ENCODE results near the gene POLDIP2. TPM values are rescaled to one million over a fixed set of nuclear protein-coding genes. Genes with fewer than 3 reads are reported as not detected.
A peak's percentile ranks its signal among the peaks of the same experiment; 100 is the strongest.

The POLDIP2 gene, protein sequence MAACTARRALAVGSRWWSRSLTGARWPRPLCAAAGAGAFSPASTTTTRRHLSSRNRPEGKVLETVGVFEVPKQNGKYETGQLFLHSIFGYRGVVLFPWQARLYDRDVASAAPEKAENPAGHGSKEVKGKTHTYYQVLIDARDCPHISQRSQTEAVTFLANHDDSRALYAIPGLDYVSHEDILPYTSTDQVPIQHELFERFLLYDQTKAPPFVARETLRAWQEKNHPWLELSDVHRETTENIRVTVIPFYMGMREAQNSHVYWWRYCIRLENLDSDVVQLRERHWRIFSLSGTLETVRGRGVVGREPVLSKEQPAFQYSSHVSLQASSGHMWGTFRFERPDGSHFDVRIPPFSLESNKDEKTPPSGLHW
- total RNA-seq, result 160 TPM
- long read RNA-seq, transcript POLDIP2-201 (11 exons, 2,121 nt), result major isoform, 271 of 286 reads
- long read RNA-seq, partial matches to known transcripts, result 11 of 286 reads
- long read RNA-seq, other reads (novel, unspliced or antisense), result 4 of 286 reads

DNA sequence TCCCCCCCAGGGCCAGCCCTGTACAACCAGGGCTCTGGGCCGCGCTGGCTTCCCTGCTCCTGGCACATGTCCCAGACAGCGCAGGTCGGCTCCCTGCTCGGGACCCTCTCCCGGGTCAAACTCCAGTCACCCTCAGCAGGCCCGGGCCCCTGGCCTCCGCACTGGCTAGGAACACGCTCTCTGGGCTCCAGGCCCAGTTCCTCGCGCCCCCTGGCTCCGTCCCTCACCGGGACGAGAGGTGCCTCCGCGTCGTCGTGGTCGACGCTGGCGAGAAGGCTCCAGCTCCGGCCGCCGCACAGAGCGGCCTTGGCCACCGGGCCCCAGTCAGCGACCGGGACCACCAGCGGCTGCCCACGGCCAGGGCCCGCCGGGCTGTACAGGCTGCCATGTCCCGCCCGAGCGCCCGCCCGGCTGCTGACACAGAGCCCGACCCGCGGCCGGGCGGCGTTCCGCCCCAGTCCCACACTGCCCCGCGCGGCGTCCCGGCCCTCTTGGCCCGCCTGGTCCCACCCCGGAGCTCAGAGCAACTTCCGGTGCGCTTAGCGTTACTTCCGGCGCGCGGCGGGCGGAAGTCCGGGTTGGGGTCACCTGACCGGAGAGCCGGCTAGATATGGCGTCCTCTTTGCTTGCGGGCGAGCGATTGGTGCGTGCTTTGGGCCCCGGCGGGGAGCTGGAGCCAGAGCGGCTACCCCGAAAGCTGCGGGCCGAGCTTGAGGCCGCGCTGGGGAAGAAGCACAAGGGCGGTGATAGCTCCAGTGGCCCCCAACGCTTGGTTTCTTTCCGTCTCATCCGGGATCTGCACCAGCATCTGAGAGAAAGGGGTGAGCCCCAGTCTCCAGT lies at the start of gene POLDIP2:
POLDIP2 (minus strand) TSS at position 467 of the 840 bp plus-strand sequence; CDS start at position 388, 79 bp downstream.
- intact Hi-C loops (cut with DNase I), result loop anchor here (2.0 kb wide), 1 partner anchor 20 kb away; no protein-coding TSS in a partner anchor
- DNase-seq (ENCODE audit: missing footprints), result peak; percentile 98
- peak; percentile 100 for ATAC-seq

DNA sequence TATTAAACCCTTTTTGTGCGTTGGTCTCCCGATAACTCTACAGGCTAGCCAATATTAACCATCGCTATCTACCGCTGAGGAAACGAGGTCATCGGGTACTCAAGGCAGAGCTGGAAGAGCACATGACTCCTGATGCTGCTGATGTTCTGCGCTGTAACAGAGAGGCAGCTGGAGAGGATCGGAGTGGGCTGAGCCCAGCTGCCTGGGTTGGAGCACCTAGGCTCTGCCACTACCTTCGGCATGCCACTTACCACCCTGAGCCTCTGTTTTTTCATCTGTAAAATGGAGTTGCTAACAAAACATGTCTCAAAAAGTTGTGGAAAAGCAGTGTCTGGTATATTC lies 49.1 kb upstream of the POLDIP2 start:
- DNase-seq (ENCODE audit: missing footprints) (no peak), ATAC-seq (peak; percentile 11)
- intact Hi-C loops (cut with DNase I), result no loop called here

DNA sequence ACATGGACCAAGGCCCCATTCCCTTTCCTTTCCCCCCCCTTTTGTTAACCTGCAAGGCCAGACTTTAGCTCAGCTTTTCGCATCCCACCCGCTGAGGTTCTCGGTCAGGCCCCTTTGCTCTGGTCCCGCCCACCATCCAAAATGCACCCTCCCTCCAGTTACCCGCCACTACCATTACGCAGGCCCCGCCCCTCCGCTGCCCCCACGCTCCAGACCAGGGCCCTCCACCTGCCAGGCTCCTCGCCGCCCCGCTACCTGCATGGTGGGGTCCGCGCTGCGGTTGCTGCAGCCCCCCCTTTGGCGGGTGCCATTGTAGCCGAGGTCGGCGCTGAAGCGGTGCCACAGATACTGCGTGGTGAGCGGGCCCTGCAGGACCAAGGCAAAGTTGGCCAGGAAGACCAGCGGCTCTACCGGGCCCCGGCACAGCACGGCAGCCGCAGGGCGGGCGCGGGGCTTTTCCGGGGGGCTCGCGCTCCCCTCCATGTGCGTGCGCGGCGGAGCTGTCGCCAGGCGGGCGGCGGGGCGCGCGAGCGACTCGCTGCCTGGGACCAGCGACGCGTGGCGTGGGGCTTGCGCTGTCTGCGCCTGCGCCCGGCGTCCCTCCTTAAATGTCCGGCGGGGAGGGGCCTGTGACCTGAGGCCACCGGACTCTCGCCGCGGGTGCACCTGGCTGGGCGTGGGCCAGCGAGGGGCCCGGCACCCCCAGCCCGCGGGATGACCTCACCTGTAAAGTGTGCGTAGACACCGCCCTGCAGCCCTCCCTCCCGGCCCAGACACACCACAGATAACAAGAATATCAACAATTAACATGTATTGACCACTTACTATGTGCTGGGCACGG lies 48.5 kb upstream of the POLDIP2 start, which contains the start of gene SLC46A1:
SLC46A1 (minus strand) TSS at position 581 of the 841 bp plus-strand sequence; CDS start at position 483, 98 bp downstream.
- intact Hi-C loops (cut with DNase I), result no loop called here
- peak; percentile 82 for ATAC-seq
- DNase-seq (ENCODE audit: missing footprints), result peak; percentile 82

DNA sequence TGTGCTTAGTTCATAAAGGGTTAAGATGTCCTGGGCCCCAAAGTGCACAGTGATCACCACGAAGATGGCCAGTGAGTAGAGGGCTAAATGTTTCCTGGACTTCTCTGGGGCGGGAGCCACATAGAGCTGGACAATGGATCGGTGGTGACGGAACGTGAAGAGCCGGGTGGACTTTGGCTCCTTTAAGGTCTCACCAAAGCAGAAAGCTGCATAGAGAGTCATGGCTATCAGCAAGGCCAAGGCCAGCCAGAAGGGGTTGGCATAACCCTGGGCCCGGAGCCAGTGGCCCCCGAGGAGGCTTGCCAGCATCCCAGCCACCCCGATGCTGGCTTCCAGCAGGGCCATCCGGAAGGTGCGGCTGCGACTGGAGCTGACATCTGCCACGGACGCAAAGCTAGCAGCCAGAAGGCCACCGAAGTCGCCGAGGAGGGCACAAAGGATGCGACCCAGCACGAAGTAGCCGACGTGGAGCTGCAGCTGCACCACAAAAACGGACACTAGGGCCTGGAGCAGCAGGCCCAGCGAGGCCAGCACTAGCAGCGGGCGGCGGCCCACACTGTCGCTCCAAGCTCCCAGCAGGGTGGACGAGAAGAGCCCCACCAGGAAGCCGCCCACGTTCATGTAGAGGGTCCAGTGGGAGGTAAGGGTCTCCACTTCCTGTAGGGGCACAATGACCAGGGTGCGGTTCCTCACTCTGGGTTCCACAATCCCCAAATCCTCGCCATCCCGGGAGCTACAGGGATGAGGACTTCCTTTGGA lies 47.7 kb upstream of the POLDIP2 start:
- no peak for ATAC-seq
- intact Hi-C loops (cut with DNase I), result loop anchor here (5.0 kb wide), 1 partner anchor 348 kb away; no protein-coding TSS in a partner anchor

DNA sequence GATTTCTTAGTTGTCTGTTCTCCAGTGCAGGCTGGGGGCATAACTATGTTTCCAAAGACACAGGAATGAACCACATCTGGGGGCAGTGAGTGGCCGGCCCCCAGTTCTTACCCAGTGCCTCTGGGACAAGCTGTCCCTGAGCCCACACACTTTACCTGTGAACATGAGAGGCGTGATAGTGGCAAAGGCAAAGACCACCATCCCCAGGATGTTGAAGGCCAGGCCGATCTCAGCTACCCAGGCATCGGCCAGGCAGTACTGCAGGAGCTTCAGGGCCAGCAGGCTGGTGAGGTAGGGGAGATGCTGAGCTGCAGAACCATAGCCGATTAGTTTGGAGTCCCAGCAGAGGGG lies 47.1 kb upstream of the POLDIP2 start:
- no peak for ATAC-seq
- intact Hi-C loops (cut with DNase I), result loop anchor here (5.0 kb wide), 1 partner anchor 347 kb away; no protein-coding TSS in a partner anchor
- no peak for DNase-seq (ENCODE audit: missing footprints)

More for the DNA sequence above, 47.7 kb upstream of the POLDIP2 start:
- DNase-seq (ENCODE audit: missing footprints), result no peak

DNA sequence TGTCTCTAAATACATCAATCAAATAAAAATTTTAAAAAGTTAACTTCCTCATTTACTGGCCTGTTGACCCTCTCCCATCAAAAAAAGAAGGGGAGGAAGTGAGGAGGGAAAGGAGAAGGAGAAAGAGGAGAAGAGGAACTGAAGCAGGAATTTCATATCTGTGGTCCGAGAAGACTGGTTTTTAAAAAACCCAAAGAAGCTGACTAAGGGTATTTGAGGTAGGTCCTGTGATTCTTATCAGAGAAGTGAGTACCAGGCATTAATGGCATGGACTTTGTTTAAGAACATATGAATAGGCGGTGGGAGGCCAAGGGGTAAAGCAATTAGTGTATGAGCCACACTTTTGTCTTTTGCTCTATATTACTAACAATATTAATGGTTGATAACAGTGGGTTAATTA lies 46.7 kb upstream of the POLDIP2 start:
- no peak for DNase-seq (ENCODE audit: missing footprints)
- intact Hi-C loops (cut with DNase I), result loop anchor here (5.0 kb wide), 1 partner anchor 347 kb away; no protein-coding TSS in a partner anchor
- no peak for ATAC-seq

DNA sequence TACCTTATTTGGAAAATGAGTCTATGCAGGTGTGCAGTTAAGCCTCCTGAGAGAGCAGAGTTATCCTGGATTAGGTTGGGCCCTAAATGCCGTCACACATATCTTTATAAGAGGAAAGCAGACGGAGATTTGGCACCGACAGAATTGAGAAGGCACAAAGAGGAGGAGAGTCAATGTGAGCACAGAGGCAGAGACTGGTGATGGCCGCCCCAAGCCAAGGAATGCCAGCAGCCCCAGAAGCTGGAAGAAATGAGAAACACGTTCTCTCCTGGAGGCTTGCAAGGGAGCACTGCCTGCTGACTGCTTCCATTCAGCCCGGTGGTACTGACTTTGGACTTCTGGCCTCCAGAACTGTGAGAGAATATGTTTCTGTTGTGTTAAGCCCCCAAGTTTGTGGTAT lies 45.5 kb upstream of the POLDIP2 start:
- no peak for DNase-seq (ENCODE audit: missing footprints)
- no peak for ATAC-seq
- intact Hi-C loops (cut with DNase I), result loop anchor here (5.0 kb wide), 1 partner anchor 346 kb away; no protein-coding TSS in a partner anchor

DNA sequence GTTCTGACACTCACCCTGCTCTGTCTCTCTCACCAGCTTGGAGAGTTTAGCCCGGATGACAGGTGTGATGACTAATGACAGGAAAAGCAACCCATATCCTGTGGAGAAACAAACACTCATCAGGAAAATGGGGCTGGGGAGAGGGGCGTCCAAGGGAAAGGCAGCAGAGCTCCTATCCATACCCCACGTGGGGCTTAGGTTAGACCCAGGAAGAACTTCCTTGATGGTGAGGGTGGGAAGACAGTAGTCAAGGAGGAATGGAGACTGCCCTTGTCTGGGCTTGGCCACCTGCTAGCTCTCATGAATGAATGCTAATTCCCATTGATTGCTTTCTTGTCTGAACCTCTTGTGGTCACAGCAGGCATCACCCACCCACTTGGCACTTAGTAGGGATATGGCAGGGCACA lies 44.9 kb upstream of the POLDIP2 start:
- ATAC-seq (no peak), DNase-seq (ENCODE audit: missing footprints) (no peak)
- intact Hi-C loops (cut with DNase I), result loop anchor here (5.0 kb wide), 1 partner anchor 345 kb away; no protein-coding TSS in a partner anchor

DNA sequence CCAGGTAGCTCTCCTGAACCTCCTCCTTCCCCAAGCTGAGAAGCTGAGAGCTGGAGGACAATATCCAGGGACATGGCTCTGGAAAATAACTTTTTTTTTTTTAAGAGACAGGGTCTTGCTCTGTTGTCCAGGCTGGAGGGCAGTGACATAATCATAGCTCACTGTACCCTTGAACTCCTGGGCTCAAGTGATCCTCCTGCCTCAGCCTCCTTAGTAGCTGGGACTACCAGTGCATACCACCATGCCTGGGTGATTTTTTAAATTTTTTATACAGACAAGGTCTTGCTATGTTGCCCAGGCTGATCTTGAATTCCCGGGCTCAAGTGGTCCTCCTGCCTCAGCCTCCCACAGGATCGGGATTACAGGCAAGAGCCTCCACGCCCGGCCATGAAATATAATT lies 42.5 kb upstream of the POLDIP2 start:
- ATAC-seq (no peak), DNase-seq (ENCODE audit: missing footprints) (no peak)
- intact Hi-C loops (cut with DNase I), result loop anchor here (5.0 kb wide), 1 partner anchor 343 kb away; no protein-coding TSS in a partner anchor

DNA sequence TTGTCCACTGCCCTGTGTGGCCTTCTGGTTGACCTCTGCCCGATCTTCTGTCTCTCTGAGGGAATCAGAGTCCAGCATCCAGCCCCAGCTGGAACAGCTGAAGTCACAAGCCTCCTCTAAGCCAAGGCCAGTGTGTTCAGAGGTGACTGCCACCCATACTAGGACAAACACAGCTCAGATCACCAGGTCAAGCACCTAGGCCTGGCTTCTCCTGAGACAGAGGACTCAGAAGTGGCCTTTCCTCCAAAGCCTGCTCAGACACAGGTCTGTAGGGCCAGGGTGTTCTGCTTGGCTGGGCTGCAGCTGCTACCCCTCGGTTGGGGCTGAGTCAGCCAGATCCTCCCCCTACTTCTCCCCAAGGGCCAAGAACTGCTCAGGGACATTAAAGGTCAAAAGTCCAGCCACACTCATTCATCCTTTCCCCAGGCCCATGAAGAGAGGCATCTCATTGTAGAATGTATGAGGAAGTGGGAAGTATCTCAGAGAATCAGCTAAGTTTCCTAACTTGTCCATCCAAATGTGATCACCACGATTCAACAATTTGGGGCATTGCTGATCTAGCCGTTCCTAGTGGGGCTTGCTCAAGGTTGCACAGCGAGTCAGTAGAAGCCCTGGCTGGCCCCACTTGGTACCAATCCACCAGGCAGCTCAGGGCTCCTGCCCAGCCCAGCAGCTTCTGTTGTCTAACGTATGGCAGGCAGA lies 41.1 kb upstream of the POLDIP2 start:
- ATAC-seq (peak; percentile 27), DNase-seq (ENCODE audit: missing footprints) (no peak)
- intact Hi-C loops (cut with DNase I), result no loop called here

DNA sequence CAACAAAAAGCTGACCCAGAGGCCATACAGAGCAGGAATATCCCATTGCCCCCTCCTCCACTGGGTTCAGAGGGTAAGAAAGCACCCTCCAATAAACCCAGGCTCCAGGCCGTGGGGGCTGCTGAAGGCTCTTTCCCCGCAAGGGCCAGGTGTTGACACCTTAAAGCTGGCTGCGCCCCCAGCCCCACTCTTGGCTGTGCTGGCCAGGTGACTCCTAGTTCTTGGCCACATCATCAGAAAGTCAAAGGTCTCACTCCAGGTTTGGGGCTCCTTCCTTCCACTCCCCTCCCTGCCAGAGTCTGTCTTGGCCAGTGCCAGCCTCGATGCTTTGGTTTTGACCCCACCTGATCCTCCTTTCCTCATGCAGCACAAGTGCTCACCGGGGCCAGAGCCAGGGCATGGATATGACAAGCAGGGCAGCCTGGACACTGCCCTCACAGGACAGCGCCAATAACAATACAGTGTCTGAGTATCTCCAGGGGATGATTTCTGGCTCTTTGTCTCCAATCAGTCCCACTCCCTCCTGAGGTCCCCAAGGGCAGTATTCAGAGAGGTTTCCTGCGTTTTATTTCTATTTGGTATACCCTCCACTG lies 40.5 kb upstream of the POLDIP2 start:
- DNase-seq (ENCODE audit: missing footprints) (no peak), ATAC-seq (no peak)
- intact Hi-C loops (cut with DNase I), result no loop called here

DNA sequence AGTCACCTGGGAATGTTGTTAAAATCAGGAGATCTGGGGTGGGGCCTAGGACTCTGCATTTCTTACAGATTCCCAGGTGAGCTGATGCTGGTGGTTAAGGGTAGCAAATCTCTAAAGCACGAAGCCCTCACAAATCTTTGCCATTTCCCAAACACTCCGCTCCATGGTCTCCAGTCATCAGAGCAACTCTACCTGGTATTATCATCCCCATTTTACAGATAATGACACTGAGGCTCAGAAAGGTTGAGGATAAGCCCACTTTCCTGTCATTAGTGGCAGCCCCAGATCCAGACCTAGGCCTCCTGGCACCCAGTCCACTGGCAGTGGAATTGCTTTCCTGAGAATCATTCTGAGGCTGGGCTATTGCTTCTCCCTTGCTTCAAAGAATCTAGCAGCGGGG lies 39.9 kb upstream of the POLDIP2 start:
- DNase-seq (ENCODE audit: missing footprints), result no peak
- intact Hi-C loops (cut with DNase I), result no loop called here
- ATAC-seq, result no peak

DNA sequence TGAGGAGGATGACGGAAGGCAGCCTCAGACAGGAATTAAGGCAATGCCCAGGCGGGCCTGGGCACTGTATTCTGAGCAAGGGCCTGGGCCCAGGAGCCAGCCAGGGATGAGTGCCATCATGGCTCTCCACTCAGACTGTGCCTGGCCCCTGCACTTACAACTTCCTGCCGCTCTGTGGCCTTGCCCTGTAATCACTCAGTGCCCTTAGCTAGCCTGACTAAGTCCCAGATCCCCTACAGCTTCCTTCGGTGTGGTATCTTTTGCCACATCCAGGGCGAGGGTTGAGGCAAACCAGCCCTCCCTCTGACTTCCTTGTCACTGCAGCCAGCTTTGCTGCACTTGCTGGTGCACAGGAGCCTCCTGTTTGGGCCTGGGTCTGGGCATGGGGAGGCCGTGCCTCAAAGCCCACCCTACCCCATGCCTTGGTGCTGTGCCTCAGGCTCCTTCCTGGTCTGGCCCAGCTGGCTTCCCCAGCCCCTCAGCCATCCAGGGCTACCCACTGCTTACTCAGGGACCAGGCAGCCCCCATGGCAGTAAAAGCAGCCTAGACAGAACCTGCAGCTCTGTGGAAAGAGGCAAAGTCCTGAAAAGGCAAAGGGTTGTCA lies 39.4 kb upstream of the POLDIP2 start:
- ATAC-seq (no peak), DNase-seq (ENCODE audit: missing footprints) (no peak)
- intact Hi-C loops (cut with DNase I), result no loop called here

DNA sequence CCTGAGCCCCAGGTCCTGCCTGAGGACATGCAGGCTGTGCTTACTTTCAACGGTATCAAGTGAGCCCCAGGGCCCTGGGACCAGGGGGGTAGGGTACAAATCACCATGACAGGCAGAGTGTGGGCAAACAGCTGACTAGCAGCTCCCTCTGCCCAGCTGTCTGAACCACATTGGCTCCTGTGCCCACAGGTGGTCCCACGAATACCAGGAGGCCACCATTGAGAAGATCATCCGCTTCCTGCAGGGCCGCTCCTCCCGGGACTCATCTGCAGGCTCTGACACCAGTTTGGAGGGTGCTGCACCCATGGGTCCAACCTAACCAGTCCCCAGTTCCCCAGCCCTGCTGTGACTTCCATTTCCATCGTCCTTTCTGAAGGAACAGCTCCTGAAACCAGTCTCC lies 38.6 kb upstream of the POLDIP2 start:
- intact Hi-C loops (cut with DNase I), result no loop called here
- ATAC-seq, result no peak
- DNase-seq (ENCODE audit: missing footprints), result no peak

DNA sequence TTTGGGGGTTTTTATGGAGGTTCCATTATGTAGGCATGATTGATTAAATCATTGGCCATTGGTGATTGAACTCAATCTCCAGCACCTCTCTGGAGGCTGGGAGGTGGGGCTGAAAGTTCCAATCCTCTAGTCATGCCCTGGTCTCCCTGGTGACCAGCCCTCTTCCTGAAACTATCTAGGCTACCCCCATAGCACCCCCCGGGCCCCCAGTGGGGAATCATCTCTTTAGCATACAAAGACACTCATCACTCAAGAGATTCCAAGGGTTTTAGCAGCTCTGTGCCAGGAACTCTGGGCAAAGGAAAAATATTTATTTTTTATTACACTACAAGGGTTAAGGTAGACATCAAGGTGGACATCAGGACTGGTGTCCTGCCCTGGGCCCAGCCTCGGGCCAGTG lies 38.1 kb upstream of the POLDIP2 start:
- DNase-seq (ENCODE audit: missing footprints) (no peak), ATAC-seq (no peak)
- intact Hi-C loops (cut with DNase I), result no loop called here

DNA sequence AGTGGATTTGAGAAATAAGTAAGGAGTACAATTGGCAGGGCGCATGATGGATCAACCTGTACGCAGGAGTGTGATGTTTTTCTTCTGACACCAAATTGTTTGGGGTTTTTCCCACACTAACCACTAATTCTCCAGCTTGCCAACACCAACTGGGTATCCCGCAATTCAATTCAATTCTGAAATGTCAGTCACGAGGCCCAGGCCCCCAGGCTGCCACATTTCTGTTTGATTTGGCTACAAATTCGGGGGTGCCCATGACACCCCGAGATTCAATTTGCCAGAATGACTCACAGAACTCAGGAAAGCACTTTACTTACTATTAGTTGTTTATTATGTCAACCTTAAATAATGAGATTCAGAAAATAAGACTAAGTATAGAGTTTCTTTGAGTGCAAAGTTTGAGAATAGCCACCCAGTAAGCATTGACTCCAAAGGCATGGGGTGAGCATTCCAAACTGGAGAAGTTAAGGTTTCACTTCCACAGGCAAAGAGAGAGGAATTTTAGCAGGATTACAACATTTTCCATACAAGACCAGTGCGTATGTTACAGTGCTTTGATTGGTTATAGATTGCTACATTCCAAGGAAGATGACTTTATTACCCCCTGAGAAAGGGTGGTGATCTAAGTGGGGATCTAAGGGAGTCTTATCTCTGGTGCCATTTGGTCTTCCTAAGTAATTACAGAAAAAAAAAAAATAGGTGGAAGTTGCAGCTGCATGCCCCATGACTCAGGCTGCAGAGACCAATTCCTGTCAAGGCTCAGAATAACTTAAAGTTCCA lies 37.2 kb upstream of the POLDIP2 start:
- ATAC-seq, result no peak
- intact Hi-C loops (cut with DNase I), result no loop called here
- DNase-seq (ENCODE audit: missing footprints), result no peak
